NB4 (cell line): ENCODE data around the gene FAM120AOS.

Experiments
- MYC ChIP-seq: IDR thresholded peaks from 2 replicates; pipeline ENCODE4 v1.6.1; 2011; ENCODE audit warnings: low read depth, low read length
- POLR2A ChIP-seq: IDR thresholded peaks from 2 replicates; pipeline ENCODE4 v1.6.1; 2011; ENCODE audit warnings: mild to moderate bottlenecking; ENCODE audit not compliant: insufficient read length; ENCODE audit errors: extremely low read depth
- TF ChIP-seq, protein P1 (sequence below): IDR thresholded peaks from one replicate; pipeline ENCODE4 v1.5.1; 2012; ENCODE audit warnings: low read depth, low read length
- TF ChIP-seq, protein P2 (sequence below): IDR thresholded peaks from 2 replicates; pipeline ENCODE4 v1.6.1; 2011; ENCODE audit warnings: low read depth, low read length

- TF ChIP-seq, protein P1, sequence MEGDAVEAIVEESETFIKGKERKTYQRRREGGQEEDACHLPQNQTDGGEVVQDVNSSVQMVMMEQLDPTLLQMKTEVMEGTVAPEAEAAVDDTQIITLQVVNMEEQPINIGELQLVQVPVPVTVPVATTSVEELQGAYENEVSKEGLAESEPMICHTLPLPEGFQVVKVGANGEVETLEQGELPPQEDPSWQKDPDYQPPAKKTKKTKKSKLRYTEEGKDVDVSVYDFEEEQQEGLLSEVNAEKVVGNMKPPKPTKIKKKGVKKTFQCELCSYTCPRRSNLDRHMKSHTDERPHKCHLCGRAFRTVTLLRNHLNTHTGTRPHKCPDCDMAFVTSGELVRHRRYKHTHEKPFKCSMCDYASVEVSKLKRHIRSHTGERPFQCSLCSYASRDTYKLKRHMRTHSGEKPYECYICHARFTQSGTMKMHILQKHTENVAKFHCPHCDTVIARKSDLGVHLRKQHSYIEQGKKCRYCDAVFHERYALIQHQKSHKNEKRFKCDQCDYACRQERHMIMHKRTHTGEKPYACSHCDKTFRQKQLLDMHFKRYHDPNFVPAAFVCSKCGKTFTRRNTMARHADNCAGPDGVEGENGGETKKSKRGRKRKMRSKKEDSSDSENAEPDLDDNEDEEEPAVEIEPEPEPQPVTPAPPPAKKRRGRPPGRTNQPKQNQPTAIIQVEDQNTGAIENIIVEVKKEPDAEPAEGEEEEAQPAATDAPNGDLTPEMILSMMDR, result no peak
- no peak for TF ChIP-seq MYC
- TF ChIP-seq POLR2A, result no peak
- TF ChIP-seq, protein P2, sequence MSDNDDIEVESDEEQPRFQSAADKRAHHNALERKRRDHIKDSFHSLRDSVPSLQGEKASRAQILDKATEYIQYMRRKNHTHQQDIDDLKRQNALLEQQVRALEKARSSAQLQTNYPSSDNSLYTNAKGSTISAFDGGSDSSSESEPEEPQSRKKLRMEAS, result no peak
Observed at GRCh38 chr9:93465855-93466254, 12.5 kb upstream of the FAM120AOS start.
